SIG-M5 (cell line): ENCODE results near the gene MYO5C.
"Not testable (repeated sequence)": the region's sequence is repeated elsewhere in the genome, so short reads cannot be mapped to it uniquely, and the experiment has no call there.

Source experiments
- DNase-seq: peaks from one replicate; lab custom pipeline; 2025; lab: John Stamatoyannopoulos, UW

Gene MYO5C

DNA sequence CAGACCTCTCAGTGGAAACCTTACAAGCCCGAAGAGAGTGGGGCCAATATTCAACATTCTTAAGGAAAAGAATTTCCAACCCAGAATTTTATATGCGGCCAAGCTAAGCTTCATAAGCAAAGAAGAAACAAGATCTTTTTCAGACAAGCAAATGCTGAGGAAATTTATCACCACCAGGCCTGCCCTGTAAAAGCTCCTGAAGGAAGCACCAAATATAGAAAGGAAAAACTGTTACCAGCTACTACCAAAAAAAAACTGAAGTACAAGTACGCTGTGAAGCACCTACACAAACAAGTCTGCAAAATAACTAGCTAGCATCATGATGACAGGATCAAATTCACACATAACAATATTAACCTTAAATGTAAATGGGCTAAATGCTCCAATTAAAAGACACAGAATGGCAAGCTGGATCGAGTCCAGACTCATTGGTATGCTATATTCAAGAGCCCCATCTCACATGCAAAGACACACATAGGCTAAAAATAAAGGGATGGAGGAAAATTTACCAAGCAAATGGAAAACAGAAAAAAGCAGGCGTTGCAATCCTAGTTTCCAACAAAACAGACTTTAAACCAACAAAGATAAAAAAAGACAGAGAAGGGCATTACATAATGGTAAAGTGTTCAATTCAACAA is 130.0 kb downstream of the MYO5C start:
- not testable (repeated sequence) for DNase-seq

DNA sequence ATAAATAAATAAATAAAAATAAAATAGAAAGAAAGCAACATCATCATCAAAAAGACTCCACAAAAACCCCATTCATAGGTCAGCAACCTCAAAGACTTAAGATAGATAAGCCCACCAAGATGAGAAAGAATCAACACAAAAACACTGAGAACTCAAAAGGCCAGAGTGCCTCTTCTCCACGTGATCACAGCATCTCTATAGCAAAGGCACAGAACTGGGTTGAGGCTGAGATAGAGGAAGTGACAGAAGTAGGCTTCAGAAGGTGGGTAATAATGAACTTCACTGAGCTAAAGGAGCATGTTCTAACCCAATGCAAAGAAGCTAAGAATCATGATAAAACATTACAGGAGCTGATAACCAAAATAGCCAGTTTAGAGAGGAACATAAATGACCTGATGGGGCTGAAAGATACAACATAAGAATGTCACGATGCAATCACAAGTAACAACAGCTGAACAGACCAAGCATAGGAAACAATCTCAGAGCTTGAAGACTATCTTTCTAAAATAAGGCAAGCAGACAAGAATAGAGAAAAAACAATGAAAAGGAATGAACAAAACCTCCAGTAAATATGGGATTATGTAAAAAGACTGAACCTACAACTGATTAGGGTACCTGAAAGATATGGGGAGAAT is 130.9 kb downstream of the MYO5C start:
- no peak for DNase-seq

DNA sequence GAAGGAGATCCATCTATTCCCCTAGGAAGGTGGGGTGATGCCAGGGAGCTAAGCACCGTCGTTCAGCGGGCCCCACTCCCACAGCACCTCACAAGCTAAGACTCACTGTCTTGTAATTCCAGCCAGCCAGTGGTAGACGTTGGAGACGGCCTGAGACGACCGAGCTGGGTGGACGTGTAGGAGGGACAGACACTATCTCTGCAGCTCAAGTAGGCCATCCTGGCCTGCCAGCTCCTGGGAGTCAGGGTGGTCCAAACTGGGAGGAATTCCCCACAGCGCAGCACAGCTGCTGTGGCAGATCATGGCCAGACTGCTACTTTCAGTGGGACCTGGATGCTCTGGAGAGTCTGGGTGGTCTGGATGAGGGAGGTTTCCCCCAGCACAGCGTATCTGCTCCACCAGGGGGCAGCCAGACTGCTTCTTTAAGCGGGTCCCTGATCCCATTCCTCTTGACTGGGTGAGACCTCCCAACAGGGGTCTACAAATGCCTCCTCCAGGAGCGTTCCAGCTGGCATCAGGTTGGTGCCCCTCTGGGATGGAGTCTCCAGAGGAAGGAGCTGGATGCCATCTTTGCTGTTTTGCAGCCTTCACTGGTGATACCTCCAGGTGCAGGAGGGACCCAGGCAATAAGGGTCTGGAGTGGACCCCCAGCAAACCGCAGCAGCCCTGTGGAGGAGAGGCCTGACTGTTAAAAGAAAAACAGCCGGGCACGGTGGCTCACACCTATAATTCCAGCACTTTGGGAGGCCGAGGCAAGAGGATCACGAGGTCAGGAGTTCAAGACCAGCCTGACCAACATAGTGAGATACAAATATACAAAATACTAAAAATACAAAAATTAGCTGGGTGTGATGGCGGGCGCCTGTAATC is 132.0 kb downstream of the MYO5C start:
- DNase-seq: no peak

DNA sequence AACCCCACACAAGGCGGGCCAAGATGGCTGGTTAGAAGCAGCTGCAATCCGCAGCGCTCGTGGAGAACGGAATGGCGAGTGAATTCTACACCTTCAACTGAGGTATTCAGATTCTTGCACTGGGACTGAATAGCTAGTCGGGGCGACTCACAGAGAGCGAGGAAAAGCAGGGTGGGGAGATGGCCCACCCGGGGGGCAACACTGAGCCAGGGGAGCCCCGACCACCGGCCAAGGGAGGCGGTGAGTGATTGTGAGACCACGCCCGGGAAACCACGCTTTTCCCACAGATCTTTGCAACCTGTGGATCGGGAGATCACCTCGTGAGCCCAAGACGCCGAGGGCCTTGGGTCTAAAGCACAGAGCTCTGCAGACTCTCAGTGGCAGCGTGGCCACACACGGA is 132.7 kb downstream of the MYO5C start:
- no peak for DNase-seq

DNA sequence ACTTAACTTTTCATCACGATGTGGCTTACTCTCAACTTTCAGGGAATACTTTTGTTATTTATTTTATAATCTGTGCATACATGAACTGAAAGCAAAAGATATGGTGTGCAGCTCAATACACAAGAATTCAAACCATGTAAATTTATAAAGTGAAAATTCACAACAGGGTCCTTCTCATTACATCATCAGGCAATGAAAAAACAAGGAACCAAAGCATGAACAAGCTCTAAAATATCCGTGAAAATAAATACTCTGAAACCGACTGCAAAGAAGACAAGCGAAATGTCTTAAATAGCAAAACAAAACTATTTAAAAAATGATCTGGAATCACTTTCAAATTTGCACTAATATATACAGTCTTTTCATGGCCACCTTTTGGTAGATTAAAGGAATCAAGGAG is 133.3 kb downstream of the MYO5C start:
- no peak for DNase-seq

DNA sequence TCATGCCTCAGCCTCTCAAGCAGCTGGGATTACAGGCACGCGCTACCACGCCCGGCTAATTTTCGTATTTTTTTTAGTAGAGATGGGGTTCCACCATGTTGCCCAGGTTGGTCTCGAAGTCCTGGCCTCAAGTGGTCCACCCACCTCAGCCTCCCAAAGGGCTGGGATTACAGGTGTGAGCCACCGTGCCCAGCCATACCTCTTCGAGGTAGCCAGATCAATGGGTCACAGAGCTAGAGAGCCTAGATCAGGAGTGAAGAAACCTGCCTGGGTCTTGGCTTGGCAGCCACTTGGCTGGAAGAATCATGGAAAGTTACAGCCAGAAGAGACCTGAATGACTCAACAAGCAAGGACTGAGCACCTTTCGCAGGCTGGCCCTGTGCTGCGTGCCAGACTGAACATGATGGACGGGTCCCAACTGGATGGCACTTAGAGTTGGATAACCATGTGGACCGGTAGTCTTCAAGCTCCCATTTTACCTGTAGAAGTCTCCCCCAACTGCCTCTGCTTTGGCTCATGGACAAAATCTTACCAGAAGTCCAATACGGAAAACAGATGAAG is 134.1 kb downstream of the MYO5C start:
- DNase-seq: no peak

DNA sequence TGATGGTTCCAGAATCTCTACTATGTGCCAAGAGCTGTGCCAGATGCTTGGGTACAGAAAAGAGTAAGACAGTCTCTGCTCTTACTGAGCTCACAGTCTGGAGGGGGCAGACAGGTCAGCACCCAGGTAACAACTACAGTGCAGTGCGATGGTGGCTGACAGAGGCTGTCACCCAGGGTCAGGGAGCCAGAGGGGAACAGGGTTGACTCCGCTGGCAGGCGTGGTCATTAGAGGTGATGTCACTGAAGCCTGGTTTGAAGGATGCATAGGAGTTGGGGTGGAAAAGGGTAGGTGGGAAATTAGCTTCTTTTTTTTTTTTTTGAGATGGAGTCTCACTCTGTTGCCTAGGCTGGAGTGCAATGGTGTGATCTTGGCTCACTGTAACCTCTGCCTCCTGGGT is 136.0 kb downstream of the MYO5C start:
- no peak for DNase-seq

DNA sequence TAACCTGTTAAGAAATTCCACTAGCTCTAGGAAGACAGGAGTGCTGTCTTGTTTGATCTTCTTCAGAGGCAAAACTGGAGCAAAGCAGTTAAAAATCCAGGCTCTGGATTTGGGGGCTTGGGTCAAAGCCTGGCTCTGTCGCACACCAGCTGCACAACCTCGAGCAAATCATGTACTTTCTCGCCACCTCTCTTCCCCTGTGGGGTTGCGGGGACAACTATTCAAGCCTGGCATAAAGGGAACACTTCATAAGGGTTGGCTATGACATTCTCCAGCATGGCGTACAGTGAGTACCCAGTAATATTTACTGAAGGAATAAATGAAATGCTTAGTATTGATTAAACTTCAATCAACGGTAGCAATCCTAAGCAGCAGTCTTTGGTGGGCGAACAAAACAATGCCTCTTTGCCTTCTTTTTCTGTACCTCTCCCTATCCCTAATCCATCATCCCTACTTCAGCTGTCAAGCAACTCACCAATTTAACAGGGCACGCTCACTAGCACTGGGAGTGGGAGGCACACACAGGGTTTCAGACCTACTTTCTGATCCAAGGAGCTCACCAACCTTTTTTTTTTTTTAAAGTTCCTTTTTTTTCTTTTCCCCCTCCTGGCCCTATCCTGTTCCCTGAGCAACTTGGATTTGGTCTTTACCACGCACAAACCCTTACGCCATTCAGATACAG is 137.4 kb downstream of the MYO5C start:
- no peak for DNase-seq

DNA sequence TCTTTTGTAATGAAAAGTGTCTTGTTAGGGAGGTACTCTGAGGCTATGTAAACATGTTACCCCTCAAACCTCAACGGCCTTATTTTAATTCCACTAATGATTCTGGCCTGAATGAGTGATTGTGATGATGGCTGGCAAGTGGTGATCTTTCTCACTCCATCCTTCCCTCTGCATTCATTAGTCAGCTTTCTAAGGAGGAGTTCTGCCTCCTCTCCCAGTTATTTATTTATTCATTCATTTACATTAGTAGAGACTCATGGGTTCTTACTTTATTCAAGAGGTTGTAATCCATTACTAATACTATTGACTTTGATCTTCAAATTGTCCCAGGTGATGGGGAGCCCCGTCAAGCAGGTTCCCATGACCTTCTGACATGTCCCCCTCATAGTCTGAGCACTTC is 139.7 kb downstream of the MYO5C start:
- DNase-seq: no peak

DNA sequence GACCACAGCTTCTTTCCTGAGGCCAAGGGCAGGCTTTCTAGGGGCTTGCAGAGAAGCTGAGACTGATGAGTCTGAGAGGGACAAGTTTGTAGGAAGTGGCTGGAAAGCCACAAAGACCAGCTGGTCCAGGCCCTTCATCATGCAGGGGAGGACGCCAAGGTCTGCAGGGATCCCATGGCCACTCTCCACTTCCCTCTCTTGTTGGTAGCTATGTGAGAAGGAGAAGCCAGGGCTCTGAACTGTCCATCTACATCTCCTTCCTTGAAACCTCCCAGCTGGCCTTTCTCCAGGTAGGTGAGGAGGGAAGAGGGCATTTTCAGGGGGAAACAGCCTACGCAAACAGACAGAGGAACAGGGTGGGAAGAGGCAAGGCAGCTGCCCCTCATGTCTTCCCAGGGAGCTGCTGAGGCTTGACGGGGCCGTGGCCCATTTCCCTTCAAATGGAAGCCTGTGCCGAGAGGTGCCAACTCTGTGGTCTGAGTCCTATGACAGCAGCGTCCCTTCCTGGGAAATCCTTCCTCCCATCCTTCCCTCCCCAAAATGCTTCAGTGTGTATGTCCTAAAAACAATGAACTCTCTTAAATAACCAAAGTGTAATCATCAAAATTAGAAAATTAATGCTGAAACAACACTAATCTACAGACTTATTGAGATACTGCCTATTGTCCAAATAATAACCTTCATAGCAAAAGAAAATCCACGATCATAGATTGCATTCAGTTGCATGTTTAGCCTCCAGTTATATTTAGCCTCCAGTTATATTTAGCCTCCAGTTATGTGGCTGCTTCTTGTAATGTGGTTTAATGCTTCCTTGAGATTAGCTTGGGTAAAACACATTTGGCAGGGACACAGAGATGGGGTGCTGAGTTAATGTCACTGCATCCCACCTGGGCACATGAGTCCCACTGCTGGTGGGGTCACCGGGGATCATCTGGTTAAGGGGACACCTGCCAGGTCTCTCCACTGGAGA is 140.4 kb downstream of the MYO5C start:
- DNase-seq: no peak

DNA sequence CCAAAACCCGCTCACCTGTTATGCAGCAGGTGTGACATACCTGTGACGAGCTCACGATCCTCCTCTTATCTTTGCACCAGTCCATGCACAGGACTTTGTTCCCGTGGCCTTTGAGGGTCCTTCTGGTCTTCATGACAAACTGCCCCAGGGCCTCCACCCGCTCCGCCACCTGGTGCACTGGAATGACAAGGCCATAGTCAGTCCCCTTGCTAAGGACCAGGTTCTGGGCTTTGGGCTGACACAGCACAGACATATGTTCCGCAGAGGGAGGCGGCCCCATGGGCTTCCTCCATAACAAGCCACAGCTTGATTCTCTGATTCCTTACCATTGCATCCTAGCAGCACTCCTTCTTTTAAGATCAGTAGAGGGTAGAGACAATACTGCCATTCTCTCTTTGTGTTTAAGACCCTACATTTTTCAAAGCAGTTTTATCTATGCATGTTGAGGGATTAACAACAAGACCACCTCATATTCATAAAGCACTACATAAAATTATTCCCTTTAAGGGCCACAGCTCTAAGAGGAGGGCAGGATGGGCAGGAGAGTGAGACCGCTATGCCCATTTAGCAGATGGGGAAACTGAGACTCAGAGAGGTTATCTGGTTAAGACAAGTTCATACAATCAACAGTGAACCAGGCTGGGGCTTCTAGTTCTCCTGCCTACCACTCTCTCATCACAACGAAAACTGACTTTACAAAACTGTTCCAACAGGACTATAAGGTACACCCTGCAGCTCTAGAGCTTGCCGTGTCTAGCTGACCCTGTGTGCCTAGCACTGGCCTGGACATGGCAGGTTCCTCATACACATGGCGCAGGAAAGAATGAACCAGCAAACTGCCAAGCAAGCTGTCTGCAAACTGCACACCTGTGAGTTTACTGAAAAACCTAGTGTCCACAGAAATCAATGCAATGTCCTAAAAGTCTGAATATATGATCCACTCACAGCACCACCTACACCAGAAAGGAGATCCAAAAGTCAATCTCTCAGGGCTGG is 141.4 kb downstream of the MYO5C start:
- no peak for DNase-seq

DNA sequence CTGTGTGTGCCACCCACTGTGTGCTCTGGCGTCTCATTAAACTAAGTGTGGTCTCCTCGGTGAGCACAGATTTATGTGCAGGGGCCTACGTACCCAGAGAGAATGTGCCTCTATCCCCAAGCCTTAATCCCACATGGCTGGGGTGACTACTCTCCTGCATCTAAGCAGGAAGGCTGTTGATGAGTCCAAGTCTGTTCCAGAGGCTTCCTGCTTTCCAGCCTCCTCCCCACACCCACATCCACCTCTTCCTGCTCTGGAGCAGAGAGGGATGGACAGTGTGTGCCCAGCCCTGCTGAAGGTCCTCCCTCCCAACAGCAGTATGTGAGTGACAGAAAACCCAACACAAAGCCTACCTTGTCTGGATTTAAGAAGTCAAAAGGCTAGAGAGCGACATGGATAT is 144.3 kb downstream of the MYO5C start:
- no peak for DNase-seq

DNA sequence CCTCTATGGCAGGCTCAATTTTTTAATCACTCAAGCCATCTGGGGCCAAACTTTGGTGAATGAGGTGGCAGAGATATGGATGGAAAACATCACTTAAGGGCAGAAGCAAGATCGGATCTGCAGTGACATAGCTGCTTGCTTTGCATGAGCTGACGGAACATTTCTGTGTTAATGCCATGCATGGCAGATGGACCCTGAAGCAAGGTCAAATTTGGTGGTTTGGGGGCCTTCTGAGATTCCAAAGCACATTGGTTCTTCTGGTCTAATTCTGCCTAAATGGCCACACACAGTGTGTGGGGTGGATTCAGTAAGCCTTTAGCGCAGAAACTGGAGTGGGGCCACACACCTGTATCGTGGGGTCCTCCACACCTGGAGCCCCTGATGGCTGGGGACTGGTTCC is 144.7 kb downstream of the MYO5C start:
- no peak for DNase-seq

DNA sequence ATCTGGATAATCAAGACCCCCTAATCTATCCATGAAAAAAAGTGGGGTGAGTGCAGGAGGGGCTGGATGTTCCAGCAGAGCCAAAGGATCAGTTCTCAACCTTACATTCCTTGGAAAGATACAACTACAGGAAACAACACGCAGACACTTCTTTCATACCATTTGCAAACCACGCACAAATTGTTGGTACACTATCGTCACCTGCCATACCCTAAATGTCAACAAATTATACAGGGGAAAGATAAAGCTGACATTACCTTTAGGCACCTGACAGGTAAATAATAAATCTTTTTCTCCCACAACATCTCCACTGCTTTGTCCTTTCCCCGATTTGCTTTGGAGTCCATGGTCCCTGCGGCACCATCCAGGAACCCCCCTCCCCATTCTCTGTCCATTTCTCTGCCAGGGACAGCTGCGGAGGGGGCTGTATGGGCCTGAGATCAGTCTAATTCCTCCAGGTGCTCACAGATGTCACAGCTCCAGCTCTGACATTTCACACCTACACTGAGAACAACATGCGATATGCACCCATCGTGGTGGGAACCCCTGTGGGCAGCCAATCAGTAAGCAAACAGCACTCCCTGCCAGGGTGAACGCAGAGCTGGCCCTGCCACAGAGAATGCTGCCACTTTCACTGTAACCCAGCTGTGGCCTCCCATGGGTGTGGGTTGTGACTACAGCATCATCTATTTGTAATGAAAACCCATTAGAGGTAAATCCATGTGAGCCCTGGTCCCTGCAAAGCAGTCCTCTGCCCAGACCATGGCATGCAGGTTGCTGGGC is 145.4 kb downstream of the MYO5C start:
- DNase-seq: no peak

DNA sequence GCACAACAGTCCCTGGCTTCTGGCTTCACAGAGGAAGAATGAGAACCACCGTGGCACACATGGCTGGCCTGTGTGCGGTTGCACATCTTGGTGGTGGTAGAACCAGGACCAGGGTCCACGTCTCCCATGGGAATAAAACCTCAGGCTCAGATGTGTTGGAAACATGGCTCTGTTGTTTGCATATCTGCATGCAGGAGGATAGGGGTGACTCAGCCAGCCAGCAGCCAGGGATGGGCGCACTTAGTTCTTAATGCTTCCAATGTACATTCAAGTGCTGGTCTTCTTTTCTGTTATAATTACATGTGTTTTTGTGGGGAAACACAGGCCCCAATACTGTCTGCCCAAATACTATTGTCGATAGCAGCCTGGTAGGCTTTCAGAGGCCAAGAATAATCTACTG is 147.2 kb downstream of the MYO5C start:
- DNase-seq: no peak

DNA sequence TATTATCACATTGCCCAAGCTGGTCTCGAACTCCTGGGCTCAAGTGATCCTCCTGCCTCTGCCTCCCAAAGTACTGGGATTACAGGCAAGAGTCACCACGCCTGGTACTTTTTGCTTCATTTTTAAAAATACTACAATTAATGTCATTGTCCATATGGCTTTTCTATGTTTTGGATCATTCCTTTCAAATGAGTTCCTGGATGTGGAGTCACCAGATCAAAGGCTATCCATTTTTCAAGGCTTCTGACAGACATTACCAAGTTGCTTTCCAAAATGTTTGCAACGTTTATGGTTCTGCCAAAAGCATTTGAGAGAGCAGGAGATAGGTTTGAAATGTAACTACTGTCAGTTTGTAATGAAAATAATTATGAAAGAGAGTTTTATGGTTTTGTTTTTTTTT is 148.8 kb downstream of the MYO5C start:
- no peak for DNase-seq

DNA sequence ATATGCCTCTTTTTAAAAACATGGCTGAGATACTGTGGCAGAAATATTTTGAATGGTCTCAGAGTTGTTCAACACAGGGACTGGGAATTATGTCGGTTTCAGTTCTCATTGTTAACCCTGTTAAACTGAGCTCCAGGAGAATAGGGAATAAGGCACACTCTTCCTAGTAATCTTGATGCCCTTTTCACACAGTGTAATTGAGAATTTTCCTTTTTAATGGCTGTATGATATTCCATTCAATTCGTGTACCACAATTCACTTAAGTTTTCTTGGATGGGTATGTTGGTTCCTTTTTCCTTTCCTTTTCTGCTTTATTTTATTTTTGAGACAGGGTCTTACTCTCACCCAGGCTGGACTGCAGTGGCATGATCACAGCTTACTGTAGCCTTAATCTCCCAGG is 149.3 kb downstream of the MYO5C start:
- no peak for DNase-seq

DNA sequence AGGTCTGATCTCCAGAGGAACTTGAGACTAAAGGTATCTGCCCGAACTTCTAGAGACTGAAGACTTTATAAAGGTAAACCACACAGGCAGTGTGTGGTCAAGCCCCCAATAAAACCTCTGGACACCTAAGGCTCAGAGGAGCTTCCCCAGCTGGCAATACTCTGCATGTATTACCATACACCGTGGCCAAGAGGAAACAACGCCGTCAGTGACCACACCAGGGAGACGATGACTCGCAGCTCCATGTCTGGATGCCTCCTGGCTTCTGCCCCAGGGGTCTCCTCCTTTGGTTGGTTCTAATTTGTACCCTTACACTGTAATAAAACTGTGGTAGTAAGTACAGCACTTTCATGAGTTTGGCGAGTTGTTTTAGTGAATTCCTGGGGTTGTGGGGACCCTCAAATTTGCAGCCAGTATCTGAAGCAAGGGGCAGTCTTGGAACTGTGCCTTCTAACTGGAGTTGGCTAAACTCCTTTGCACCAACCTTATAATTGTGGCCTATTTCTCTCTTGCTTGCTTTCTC is 150.9 kb downstream of the MYO5C start:
- no peak for DNase-seq

DNA sequence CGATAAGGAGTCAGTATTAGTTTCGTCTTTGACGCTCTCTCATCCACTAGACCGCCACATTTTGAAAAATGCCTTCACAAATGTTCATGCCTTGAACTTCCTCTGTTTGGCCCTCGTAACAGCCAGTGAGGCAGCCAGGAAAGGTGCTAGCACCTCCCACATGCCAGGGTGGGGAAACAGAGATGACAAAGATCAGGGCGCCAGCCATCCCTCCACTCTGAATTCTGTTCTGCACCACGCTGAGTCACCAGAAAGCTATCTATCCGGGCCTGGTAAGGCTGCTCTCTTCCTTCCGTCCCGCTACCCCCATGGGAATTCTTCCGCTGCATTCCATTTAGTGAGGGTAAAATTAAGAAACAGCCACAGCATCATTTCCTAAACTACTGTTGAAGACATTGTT is 151.7 kb downstream of the MYO5C start:
- DNase-seq: no peak
